Endodermal cell (in vitro differentiated cells): Measurements from ENCODE around the gene STOX2. TPM values are rescaled to one million over a fixed set of nuclear protein-coding genes. Genes with fewer than 3 reads are reported as not detected.

ENCODE experiments used
- DNase-seq: peaks from one replicate; pipeline ENCODE4 v3.0.0-alpha.2; 2017
- H3K27ac ChIP-seq: 2 replicates; pipeline ENCODE4 v1.5.1; 2013; ENCODE audit warnings: mild to moderate bottlenecking, low read depth, low read length, moderate library complexity
- H3K27me3 ChIP-seq: 2 replicates; pipeline ENCODE4 v1.6.1; 2013; ENCODE audit warnings: mild to moderate bottlenecking, low read length, moderate library complexity; ENCODE audit not compliant: insufficient read depth, control insufficient read depth, poor library complexity, severe bottlenecking
- H3K36me3 ChIP-seq: 2 replicates; pipeline ENCODE4 v1.7.0; 2013; ENCODE audit warnings: mild to moderate bottlenecking, low read length, moderate library complexity; ENCODE audit not compliant: control insufficient read depth, insufficient read depth
- H3K4me1 ChIP-seq: one replicate; pipeline ENCODE4 v1.7.0; 2013; ENCODE audit warnings: low read length; ENCODE audit not compliant: control insufficient read depth, insufficient read depth
- H3K4me3 ChIP-seq: 2 replicates; pipeline ENCODE4 v1.5.1; 2013; ENCODE audit warnings: mild to moderate bottlenecking, low read length, moderate library complexity
- H3K9ac ChIP-seq: 2 replicates; pipeline ENCODE4 v1.6.1; 2013; ENCODE audit warnings: mild to moderate bottlenecking, low read length, moderate library complexity; ENCODE audit not compliant: poor library complexity, severe bottlenecking; ENCODE audit errors: extremely low read depth
- H3K9me3 ChIP-seq: 2 replicates; pipeline ENCODE4 v1.6.1; 2013; ENCODE audit warnings: mild to moderate bottlenecking, low read length, moderate library complexity; ENCODE audit not compliant: control insufficient read depth
- H3K27ac Mint-ChIP-seq: 2 replicates; pipeline ENCODE4 v1.8.0; 2020; ENCODE audit warnings: mixed read lengths
- H3K27me3 Mint-ChIP-seq: 2 replicates; pipeline ENCODE4 v1.8.0; 2021; ENCODE audit warnings: mild to moderate bottlenecking, mixed read lengths; ENCODE audit not compliant: insufficient read depth
- H3K36me3 Mint-ChIP-seq: 2 replicates; pipeline ENCODE4 v1.8.0; 2020; ENCODE audit warnings: low read depth, mixed read lengths
- H3K4me1 Mint-ChIP-seq: 2 replicates; pipeline ENCODE4 v1.8.0; 2020; ENCODE audit warnings: mixed read lengths
- H3K4me3 Mint-ChIP-seq: 2 replicates; pipeline ENCODE4 v1.8.0; 2020; ENCODE audit warnings: mild to moderate bottlenecking, moderate library complexity, mixed read lengths
- H3K9me3 Mint-ChIP-seq: 2 replicates; pipeline ENCODE4 v1.8.0; 2020; ENCODE audit warnings: mild to moderate bottlenecking, mixed read lengths
- WGBS, 2 experiments: methylation state at CpG; one replicate each; pipeline versions ENCODE4 v1.1.5 to v1.1.7; 2013; ENCODE audit warnings: missing lambda C conversion rate in 2 of 2, mixed read lengths in 1 of 2; ENCODE audit not compliant: insufficient coverage in 1 of 2, insufficient read length in 1 of 2; 5-methylcytosine and 5-hydroxymethylcytosine counted together
- total RNA-seq, 2 donors: library from RNA; stranded (reverse); fragmentation: NEBNext Ultra II Directional in 1 of 2; extraction: Animal tissue kit (Norgen Biotek cat#: 25700) in 1 of 2; gene quantifications; 2 replicates in 1 of 2; 3 replicates in 1 of 2; pipeline ENCODE4 v1.2.1, GENCODE V29; 2021
- TF ChIP-seq, protein P1 (sequence below): fragments of 200-600 bp; sonication (generic); conservative IDR thresholded peaks from 2 replicates; pipeline ENCODE4 v1.5.0; 2021; ENCODE audit warnings: antibody characterized with exemption, mild to moderate bottlenecking

STOX2 gene
- total RNA-seq, 2 donors from 2014 or later = 8.5 to 13.1 TPM

- peaks cover 3% of the 10 kb centered on the region for H3K4me1 ChIP-seq
- H3K36me3 Mint-ChIP-seq = peaks cover 2% of the 10 kb centered on the region
Observed at GRCh38 chr4:183935355-183936005, 30.4 kb downstream of the STOX2 start.

DNA sequence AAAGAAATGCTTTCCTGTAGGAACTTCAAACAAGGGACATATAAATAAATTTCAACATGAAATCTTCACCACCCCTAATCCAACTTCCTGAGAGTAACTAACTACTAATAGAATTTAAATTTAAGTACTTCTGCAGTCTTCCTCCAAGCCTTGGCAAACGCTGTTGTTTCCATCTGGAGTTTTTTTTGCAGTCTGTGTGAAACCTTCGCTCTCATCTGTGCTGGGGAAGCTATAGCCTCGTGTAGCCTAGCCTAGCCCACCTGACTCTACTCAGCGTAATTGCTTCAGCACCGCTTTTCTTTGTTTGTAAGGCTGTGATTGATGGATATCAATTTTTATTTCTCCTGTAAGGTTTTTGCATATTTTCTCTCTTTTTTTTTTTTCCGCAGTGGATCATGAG, 30.9 kb downstream of the STOX2 start:
- TF ChIP-seq, protein P1, sequence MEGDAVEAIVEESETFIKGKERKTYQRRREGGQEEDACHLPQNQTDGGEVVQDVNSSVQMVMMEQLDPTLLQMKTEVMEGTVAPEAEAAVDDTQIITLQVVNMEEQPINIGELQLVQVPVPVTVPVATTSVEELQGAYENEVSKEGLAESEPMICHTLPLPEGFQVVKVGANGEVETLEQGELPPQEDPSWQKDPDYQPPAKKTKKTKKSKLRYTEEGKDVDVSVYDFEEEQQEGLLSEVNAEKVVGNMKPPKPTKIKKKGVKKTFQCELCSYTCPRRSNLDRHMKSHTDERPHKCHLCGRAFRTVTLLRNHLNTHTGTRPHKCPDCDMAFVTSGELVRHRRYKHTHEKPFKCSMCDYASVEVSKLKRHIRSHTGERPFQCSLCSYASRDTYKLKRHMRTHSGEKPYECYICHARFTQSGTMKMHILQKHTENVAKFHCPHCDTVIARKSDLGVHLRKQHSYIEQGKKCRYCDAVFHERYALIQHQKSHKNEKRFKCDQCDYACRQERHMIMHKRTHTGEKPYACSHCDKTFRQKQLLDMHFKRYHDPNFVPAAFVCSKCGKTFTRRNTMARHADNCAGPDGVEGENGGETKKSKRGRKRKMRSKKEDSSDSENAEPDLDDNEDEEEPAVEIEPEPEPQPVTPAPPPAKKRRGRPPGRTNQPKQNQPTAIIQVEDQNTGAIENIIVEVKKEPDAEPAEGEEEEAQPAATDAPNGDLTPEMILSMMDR = no peak
- no peaks in the 10 kb centered on the region for H3K27me3 Mint-ChIP-seq
- Histone ChIP-seq H3K9ac (no peak overlapping the region), H3K27ac (no peak overlapping the region), H3K4me1 (peaks cover 3% of the 10 kb centered on the region), H3K36me3 (no peaks in the 10 kb centered on the region), H3K27me3 (no peaks in the 10 kb centered on the region), H3K9me3 (no peaks in the 10 kb centered on the region), H3K4me3 (no peak overlapping the region)
- WGBS, 2 experiments = 52% methylated on average over 2 to 5 of the region's 6 CpGs
- peak overlapping the region; percentile 82 for H3K27ac Mint-ChIP-seq
- peaks cover 16% of the 10 kb centered on the region for H3K4me1 Mint-ChIP-seq
- no peaks in the 10 kb centered on the region for H3K9me3 Mint-ChIP-seq
- H3K4me3 Mint-ChIP-seq = no peak overlapping the region
- peaks cover 2% of the 10 kb centered on the region for H3K36me3 Mint-ChIP-seq
- DNase-seq = no peak

More at GRCh38 chr4:183935355-183936005, 30.4 kb downstream of the STOX2 start:
- TF ChIP-seq, protein P1 = no peak
- no peak overlapping the region for H3K9ac ChIP-seq
- no peak overlapping the region for H3K4me3 ChIP-seq
- H3K9me3 Mint-ChIP-seq = no peaks in the 10 kb centered on the region
- DNase-seq = no peak
- H3K4me3 Mint-ChIP-seq = no peak overlapping the region
- peak overlapping the region; percentile 46 for H3K27ac ChIP-seq
- no peaks in the 10 kb centered on the region for H3K36me3 ChIP-seq
- 76 to 78% methylated on average over 2 of the region's 2 CpGs for WGBS, 2 experiments
- H3K9me3 ChIP-seq = no peaks in the 10 kb centered on the region
- peaks cover 16% of the 10 kb centered on the region for H3K4me1 Mint-ChIP-seq
- H3K27ac Mint-ChIP-seq = peak overlapping the region; percentile 82
- H3K27me3 Mint-ChIP-seq = no peaks in the 10 kb centered on the region
- H3K27me3 ChIP-seq = no peaks in the 10 kb centered on the region

- Histone ChIP-seq H3K4me3 (no peak overlapping the region), H3K27me3 (no peaks in the 10 kb centered on the region), H3K27ac (no peak overlapping the region), H3K9ac (no peak overlapping the region), H3K4me1 (peaks cover 3% of the 10 kb centered on the region), H3K9me3 (no peaks in the 10 kb centered on the region), H3K36me3 (no peaks in the 10 kb centered on the region)
- Mint-ChIP-seq H3K9me3 (no peaks in the 10 kb centered on the region), H3K4me1 (peaks cover 16% of the 10 kb centered on the region), H3K36me3 (peaks cover 2% of the 10 kb centered on the region), H3K27ac (no peak overlapping the region), H3K27me3 (no peaks in the 10 kb centered on the region), H3K4me3 (no peak overlapping the region)
- no peak for DNase-seq
- WGBS, 2 experiments = 95 to 100% methylated on average over 3 of the region's 3 CpGs
- TF ChIP-seq, protein P1 = no peak
Observed at GRCh38 chr4:183936574-183937345, 31.7 kb downstream of the STOX2 start.
